OCI-LY3 (cell line): ENCODE results near the gene EIF6.

ENCODE experiments used
- CTCF ChIP-seq: fragments of 200-600, 300-600 bp; sonication (generic); IDR thresholded peaks from 2 replicates; pipeline ENCODE4 v1.5.1; 2014; ENCODE audit warnings: antibody characterized with exemption, low read length, low read depth
- EZH2phosphoT487 ChIP-seq: fragments of 200-600 bp; shearing (Covaris generic); IDR thresholded peaks from 2 replicates; pipeline ENCODE4 v1.6.1; 2018; ENCODE audit warnings: antibody characterized with exemption, mixed run types, low read depth

GRCh38 chr20:35292504-35293285 lies 8.1 kb upstream of the EIF6 start:
- TF ChIP-seq CTCF = no peak
- no peak for TF ChIP-seq EZH2phosphoT487
